Activated T-helper 1 cell treated with Interleukin-2 at 50 U/mL for 16 hours (primary cell): ENCODE measurements around the gene ILDR2.

Experiments used
- DNase-seq: peaks from one replicate; pipeline ENCODE4 v3.0.0-alpha.2; 2020; ENCODE audit warnings: low read depth

ILDR2 gene, protein sequence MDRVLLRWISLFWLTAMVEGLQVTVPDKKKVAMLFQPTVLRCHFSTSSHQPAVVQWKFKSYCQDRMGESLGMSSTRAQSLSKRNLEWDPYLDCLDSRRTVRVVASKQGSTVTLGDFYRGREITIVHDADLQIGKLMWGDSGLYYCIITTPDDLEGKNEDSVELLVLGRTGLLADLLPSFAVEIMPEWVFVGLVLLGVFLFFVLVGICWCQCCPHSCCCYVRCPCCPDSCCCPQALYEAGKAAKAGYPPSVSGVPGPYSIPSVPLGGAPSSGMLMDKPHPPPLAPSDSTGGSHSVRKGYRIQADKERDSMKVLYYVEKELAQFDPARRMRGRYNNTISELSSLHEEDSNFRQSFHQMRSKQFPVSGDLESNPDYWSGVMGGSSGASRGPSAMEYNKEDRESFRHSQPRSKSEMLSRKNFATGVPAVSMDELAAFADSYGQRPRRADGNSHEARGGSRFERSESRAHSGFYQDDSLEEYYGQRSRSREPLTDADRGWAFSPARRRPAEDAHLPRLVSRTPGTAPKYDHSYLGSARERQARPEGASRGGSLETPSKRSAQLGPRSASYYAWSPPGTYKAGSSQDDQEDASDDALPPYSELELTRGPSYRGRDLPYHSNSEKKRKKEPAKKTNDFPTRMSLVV

GRCh38 chr1:166975361-166976129 is at the start of gene ILDR2:
Gene ILDR2 (minus strand): TSS chr1:166975540. CDS start chr1:166975268, 272 bp downstream.
- DNase-seq, result peak; percentile 12

- no peak for DNase-seq
These were observed 47.0 kb upstream of the ILDR2 start for GRCh38 chr1:167022384-167022783.

GRCh38 chr1:167016100-167016750 is 40.9 kb upstream of the ILDR2 start:
- no peak for DNase-seq

DNA sequence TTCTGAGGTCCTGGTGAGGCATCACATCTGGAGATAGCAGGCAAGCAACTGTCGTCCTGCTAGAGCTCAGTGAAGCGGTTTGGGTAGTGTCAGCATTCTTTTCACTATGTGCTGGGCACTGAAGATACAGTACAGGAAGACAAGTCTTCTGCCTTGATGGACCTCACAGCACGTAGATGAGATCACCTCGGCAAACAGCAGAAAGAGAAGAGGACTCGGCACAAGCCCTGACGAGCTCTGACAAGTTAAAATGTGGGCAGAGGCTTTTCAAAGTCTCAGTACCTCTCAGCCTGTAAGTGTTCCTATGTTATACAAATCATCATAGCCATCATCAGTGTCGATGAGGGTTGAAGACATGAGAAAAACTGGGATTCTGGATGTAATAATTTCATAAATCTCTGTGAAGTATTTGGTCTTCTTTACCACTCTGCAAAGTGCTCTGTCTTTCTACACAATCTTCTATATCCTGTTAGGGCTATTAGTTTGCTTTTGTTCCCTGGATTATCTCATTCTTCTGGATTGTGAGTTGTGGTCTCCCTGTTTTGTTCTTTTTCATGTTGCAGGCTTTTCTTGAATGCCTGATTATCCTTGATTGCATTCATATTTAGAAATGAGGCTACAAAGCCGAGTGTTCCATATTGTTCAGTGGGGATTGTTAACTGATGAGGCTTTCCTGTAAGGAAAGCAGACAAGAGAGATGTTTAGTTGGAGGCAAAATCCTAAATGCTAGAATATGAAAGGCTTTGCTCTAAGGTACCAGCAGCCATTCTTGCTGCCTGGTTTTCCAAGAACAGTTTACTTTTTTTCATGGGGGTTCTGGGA is 38.0 kb upstream of the ILDR2 start:
- DNase-seq, result no peak

- DNase-seq, result no peak
These were observed 37.2 kb upstream of the ILDR2 start for GRCh38 chr1:167012570-167012969.

DNA sequence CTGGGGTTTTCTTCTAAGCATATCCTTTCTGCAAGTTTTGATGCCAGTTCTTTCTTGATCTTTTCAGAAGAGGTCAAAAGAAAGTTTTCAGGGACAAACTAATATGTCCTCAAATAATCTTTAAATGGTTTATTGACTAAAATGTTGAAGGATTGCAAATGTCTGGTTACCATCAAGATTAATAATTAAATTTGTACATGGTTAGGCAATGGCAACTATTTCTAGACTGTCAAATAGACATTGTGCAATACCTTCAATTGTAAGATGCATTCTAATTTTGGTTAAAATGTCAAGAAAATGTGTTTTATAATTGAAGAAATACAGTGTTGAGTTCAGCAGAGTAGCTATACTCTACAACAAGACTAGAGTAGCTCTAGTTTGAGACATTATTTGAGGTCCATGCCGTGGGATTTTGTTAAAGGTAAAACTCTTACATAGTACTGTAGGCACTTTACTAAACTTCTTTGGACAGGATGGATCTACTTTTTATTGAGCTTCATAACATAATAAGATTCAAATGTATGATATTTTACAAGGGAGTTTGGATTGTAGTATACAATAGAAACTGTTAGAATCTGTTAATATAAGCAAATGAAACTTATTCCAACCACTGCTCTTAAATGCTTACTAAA is 36.3 kb upstream of the ILDR2 start:
- no peak for DNase-seq

GRCh38 chr1:167003711-167004110 is 28.4 kb upstream of the ILDR2 start:
- DNase-seq, result no peak

DNA sequence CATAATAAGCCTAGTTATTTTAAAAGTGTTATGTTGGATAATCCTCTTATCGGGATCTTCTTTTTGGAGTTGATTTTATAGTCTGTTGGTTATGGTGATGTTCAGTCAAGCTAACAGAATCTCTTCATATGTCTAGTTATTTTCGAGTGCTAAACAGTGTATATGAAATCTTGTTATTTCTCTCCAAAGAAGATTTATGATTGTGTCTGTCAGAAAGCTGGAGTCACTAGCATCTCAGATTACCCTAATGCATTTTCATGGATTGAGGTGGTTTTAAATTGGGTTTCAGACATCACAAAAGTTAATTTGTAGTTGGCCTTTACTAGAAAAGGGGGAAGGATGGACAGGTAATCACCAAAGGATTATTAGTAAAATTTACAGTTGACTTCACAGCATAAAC is 27.0 kb upstream of the ILDR2 start:
- no peak for DNase-seq

DNA sequence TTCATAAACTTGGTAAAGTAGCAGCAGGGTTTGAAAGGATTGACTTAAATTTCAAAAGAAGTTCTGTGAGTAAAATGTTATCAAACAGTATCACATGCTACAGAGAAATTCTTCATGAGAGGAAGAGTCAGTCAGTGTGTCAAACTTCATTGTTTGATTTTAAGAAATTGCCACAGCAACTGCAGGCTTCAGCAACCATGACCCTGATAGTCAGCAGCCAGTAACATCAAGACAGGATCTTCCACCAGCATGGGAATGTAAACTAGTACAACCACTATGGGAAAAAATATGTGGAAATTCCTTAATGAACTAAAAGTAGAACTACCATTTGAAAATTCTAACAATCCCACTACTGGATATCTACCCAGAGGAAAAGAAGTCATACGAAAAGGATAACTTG is 25.2 kb upstream of the ILDR2 start:
- DNase-seq, result no peak

DNA sequence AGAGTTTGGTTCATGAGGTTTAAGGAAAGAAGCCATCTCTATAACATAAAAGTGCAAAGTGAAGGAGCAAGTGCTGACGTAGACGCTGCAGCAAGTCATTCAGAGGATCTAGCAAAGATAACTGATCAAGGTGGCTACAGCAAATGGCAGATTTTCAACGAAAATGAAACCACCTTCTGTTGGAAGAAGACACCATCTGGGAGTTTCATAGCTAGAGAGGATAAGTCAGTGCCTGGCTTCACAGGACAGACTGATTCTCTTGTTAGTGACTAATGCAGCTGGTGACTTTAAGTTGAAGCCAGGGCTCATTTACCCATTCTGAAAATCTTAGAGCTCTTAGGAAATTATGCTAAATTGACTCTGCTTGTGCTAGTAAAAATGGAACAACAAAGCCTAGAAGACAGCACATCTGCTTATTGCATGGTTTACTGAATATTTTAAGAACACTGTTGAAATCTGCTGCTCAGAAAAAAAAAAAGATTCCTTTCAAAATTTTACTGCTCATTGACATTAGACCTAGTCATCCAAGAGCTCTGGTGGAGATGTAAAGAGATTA is 24.2 kb upstream of the ILDR2 start:
- DNase-seq, result no peak

DNA sequence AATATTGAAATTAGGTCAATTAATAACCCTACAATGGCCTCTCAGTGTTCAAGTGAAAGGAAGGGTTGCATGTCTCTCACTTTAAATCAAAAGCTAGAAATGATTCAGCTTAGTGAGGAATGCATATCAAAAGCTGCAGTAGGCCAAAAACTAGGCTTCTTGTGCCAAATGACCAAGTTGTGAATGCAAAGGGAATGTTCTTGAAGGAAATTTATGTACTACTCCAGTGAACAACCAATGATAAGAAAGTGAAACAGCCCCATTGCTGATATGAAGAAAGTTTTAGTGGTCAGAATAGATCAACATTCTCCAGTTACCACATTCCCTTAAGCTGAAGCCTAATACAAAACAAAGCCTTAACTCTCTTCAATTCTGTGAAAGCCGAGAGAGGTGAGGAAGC is 23.7 kb upstream of the ILDR2 start:
- DNase-seq, result no peak

DNA sequence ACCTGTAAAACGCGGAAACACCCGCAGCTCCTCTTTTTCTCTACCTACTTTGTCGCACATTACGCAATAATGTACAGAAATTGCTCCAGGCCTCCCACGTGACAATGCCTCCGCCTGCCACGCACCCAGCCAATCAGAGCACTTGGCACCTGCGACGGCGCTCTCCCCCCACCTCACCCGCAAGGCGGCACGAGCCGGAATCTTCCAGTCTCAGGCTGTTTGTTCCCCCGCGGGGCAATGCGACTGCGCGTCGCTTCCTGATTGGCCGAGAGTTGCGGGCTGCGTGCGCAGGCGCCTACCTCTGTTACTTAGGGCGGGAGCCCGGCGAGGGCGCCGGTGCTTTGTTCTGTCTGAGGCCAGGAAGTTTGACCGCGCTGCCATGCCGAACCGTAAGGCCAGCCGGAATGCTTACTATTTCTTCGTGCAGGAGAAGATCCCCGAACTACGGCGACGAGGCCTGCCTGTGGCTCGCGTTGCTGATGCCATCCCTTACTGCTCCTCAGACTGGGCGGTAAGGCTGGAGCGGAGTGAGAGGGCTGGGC is 13.7 kb upstream of the ILDR2 start, which contains the start of gene MAEL:
TSS of gene MAEL (plus strand) at position 307 of the 542 bp plus-strand sequence. CDS start at position 380, 73 bp downstream.
- DNase-seq, result no peak

GRCh38 chr1:166981589-166981988 is 6.2 kb upstream of the ILDR2 start:
- no peak for DNase-seq

- no peak for DNase-seq
These were observed 5.5 kb upstream of the ILDR2 start for GRCh38 chr1:166980818-166981217.

DNA sequence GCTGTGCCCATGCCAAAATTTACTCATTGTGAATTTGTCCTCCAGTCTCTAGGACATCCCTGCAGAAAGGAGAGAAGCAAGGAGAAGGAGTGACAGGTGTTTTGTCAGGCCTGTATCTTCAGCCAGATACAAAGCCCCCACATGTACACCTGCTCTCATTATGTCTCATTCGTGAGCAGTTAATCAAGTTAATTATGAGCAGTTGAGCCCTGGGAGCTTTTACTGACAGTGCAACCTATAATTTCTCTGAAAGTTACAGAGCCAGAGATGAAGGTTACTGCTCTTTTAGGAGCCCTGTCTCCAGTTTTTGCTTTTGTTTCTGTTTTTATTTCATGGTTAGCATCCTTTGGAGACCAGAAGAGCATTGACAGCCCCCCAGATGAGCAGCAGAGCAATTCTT is 5.0 kb upstream of the ILDR2 start:
- DNase-seq, result no peak

DNA sequence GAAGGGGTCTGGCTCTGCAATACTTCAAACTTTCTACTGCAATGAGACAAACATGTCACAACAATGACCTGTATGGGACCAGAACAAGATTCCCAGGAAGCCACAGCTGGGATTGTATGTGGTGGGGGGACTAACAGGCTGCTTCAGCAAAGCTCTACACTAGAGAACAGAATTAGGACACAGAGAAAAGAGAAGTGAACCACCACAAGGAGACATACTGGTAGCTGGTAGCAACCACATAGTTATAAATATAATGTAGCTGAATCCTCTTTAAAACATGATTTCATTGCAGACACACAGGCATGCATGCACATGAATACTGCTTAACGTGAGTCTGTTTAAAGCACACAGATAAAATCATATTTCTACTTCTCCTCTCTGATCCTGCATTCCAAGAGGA is 3.5 kb upstream of the ILDR2 start:
- no peak for DNase-seq

DNA sequence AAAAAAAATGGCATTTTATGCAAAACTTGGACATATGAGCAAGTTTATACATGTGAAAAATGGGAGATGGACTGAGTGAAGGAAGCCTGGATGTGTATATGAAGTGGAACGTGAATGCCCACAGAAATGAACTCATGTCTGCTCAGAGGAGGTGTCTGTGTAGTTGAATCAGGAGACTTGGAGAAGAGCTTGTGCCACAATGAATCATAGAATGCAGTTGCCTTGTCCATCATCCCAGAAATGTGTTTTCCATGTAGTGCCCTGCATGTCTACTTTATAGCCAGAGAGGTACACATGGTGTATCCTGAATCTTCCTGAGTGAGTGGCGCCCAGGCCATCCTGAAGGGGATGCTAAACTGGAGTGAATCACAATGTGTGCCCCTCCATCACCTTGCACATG is 2.6 kb upstream of the ILDR2 start:
- no peak for DNase-seq

GRCh38 chr1:166974647-166975345 is 544 bp downstream of the ILDR2 start:
- DNase-seq, result no peak

GRCh38 chr1:166972826-166973225 is 2.5 kb downstream of the ILDR2 start:
- DNase-seq, result no peak

DNA sequence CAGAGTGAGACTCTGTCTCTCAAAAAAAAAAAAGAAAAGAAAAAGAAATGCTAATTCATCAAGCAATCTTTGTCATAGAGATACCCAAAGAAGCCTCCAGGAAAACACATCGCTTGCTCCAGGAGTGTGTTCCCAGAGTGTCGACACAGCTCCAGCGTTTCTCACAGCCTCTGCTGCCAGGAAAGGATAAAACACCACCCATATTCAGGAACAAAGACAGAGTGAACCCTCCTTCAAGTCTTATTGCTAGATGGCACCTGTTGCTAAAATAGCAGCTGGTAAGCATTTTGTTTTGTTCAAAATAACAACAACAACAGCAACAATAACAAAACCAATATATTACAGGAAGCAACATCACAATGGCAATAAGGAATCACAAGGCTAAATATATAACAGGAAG is 3.1 kb downstream of the ILDR2 start:
- no peak for DNase-seq
